AG04449 (cell line): ENCODE results near the gene PSRC1.

Experiments
- CTCF ChIA-PET: fragments of 350-600 bp; formaldehyde crosslinking; extraction: SDS; loops from one replicate; lab custom pipeline; 2021; ENCODE audit warnings: antibody characterized with exemption; lab: Yijun Ruan, JAX
- POLR2A ChIA-PET: fragments of 400-600, 350-600 bp; formaldehyde crosslinking; extraction: SDS; loops from one replicate; lab custom pipeline; 2020; ENCODE audit warnings: antibody characterized with exemption, inconsistent platforms; lab: Yijun Ruan, JAX
- DNase-seq: peaks from one replicate; pipeline ENCODE4 v3.0.0-alpha.2; 2010; ENCODE audit warnings: low read depth, low spot score
- H3K4me3 ChIP-seq: 2 replicates; pipeline ENCODE4 v1.5.1; 2011; ENCODE audit warnings: low read depth, mild to moderate bottlenecking, control low read depth, low read length
- TF ChIP-seq, protein P1 (sequence below): IDR thresholded peaks from one replicate; pipeline ENCODE4 v1.5.1; 2011; ENCODE audit warnings: mild to moderate bottlenecking, moderate library complexity, low read length, control low read depth, inconsistent platforms; ENCODE audit not compliant: insufficient read depth; ENCODE audit errors: missing control alignments

The PSRC1 gene

GRCh38 chr1:109239047-109239408, 43.9 kb downstream of the PSRC1 start:
- H3K4me3 ChIP-seq = no peak overlapping the region
- POLR2A ChIA-PET = interaction anchor here (0.5 kb wide), 1 partner anchor 348 kb away, joined by 3 read pairs; no protein-coding TSS in a partner anchor
- no peak for DNase-seq
- CTCF ChIA-PET = interaction anchor here (0.9 to 6.6 kb wide), 17 partner anchors 8 to 294 kb away, joined by 3 to 48 read pairs (median 5); partner anchors contain the start of genes CELSR2 and SORT1
- TF ChIP-seq, protein P1, sequence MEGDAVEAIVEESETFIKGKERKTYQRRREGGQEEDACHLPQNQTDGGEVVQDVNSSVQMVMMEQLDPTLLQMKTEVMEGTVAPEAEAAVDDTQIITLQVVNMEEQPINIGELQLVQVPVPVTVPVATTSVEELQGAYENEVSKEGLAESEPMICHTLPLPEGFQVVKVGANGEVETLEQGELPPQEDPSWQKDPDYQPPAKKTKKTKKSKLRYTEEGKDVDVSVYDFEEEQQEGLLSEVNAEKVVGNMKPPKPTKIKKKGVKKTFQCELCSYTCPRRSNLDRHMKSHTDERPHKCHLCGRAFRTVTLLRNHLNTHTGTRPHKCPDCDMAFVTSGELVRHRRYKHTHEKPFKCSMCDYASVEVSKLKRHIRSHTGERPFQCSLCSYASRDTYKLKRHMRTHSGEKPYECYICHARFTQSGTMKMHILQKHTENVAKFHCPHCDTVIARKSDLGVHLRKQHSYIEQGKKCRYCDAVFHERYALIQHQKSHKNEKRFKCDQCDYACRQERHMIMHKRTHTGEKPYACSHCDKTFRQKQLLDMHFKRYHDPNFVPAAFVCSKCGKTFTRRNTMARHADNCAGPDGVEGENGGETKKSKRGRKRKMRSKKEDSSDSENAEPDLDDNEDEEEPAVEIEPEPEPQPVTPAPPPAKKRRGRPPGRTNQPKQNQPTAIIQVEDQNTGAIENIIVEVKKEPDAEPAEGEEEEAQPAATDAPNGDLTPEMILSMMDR = no peak

DNA sequence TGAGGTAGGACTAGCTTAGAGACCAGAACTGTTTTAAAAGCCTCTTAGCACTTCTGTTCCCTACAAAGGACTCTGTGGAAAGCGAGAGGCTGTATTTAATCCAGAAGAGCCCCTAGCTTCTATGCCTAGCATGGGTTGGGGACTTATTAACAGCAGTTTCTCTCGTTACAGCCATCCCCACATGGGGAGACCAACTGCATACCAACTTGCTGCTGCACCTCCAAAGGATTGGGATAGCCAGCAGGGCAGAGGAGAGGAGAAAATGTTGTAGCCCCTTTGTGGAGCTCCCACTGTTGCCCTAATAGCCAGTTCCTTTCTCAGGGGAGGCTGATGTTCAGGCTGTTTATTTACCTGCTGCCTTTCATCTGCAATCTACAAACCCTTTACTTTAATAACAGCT, 44.6 kb downstream of the PSRC1 start:
- no peak for DNase-seq
- POLR2A ChIA-PET = no interaction called here
- CTCF ChIA-PET = interaction anchor here (0.7 to 6.6 kb wide), 13 partner anchors 7 to 294 kb away, joined by 3 to 48 read pairs (median 10); partner anchors contain the start of genes CELSR2 and SORT1
- TF ChIP-seq, protein P1 = no peak
- no peak overlapping the region for H3K4me3 ChIP-seq

DNA sequence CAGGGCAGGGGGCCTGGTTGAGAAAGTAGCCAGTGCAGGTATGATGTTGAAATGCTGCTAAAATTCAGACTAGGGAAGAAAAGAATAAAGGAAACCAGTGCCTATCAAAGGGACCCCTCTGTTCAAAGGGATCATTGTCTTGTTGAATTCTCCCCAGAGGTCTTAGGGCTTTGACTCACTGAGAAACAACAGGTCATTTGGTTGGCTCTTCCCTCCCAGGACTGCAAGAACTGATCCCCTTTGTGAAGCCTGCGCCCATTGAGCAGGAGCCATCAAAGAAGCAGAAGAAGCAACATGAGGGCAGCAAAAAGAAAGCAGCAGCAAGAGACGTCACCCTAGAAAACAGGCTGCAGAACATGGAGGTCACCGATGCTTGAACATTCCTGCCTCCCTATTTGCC, 45.4 kb downstream of the PSRC1 start:
- TF ChIP-seq, protein P1 = no peak
- no peak overlapping the region for H3K4me3 ChIP-seq
- no peak for DNase-seq
- CTCF ChIA-PET = interaction anchor here (1.5 to 6.6 kb wide), 3 partner anchors 10 to 162 kb away, joined by 4 to 48 read pairs (median 14); partner anchors contain the start of gene SORT1
- POLR2A ChIA-PET = no interaction called here

GRCh38 chr1:109235137-109235536, 47.8 kb downstream of the PSRC1 start:
- no peak for DNase-seq
- H3K4me3 ChIP-seq = no peak overlapping the region
- POLR2A ChIA-PET = no interaction called here
- CTCF ChIA-PET = interaction anchor here (1.5 to 1.6 kb wide), 2 partner anchors 11 to 164 kb away, joined by 3 to 4 read pairs; no protein-coding TSS in a partner anchor
- TF ChIP-seq, protein P1 = no peak

- no peak overlapping the region for H3K4me3 ChIP-seq
- TF ChIP-seq, protein P1 = no peak
- CTCF ChIA-PET = interaction anchor here (0.6 to 2.0 kb wide), 7 partner anchors 9 to 301 kb away, joined by 3 to 16 read pairs (median 3); no protein-coding TSS in a partner anchor
- POLR2A ChIA-PET = interaction anchor here (1.1 to 1.6 kb wide), 2 partner anchors 9 to 17 kb away, joined by 4 to 5 read pairs; partner anchors contain the start of gene SARS1
- no peak for DNase-seq
These were observed 51.9 kb downstream of the PSRC1 start for GRCh38 chr1:109231066-109231465.
